ENCODE results near the gene TNIK.

GRCh38 chr3:171487382-171487781 lies 27.2 kb upstream of the TNIK start:
- TF ChIP-seq, protein P1, sequence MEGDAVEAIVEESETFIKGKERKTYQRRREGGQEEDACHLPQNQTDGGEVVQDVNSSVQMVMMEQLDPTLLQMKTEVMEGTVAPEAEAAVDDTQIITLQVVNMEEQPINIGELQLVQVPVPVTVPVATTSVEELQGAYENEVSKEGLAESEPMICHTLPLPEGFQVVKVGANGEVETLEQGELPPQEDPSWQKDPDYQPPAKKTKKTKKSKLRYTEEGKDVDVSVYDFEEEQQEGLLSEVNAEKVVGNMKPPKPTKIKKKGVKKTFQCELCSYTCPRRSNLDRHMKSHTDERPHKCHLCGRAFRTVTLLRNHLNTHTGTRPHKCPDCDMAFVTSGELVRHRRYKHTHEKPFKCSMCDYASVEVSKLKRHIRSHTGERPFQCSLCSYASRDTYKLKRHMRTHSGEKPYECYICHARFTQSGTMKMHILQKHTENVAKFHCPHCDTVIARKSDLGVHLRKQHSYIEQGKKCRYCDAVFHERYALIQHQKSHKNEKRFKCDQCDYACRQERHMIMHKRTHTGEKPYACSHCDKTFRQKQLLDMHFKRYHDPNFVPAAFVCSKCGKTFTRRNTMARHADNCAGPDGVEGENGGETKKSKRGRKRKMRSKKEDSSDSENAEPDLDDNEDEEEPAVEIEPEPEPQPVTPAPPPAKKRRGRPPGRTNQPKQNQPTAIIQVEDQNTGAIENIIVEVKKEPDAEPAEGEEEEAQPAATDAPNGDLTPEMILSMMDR (IDR thresholded peaks at IDR 0.05) = no peak
- no peak for TF ChIP-seq POLR2A (IDR thresholded peaks at IDR 0.05)
- no peak for TF ChIP-seq POLR2AphosphoS5 (IDR thresholded peaks at IDR 0.05)

All from breast epithelium (tissue), 3 donors.